HL-60 (cell line): ENCODE measurements around the gene LRPAP1.
"Not testable (repeated sequence)": the region's sequence is repeated elsewhere in the genome, so short reads cannot be mapped to it uniquely, and the experiment has no call there.

Source experiments
- DNase-seq, 2 experiments: peaks; one replicate each; pipeline ENCODE4 v3.0.0-alpha.2; 2010 to 2020; ENCODE audit warnings: low read depth in 1 of 2, low spot score in 1 of 2
- H3K27ac ChIP-seq: fragments of 250-450 bp; sonication (Bioruptor Pico); replicated peaks from 2 replicates; pipeline ENCODE4 v1.5.1; 2020; ENCODE audit warnings: mild to moderate bottlenecking, moderate library complexity
- H3K27me3 ChIP-seq: fragments of 250-450 bp; sonication (Bioruptor Pico); 2 replicates; pipeline ENCODE4 v1.5.1; 2021; ENCODE audit warnings: mild to moderate bottlenecking, moderate library complexity; ENCODE audit not compliant: insufficient read depth, poor library complexity, severe bottlenecking
- H3K4me3 ChIP-seq: replicated peaks from 2 replicates; pipeline ENCODE4 v1.5.1; 2011; ENCODE audit warnings: mild to moderate bottlenecking, control low read depth, low read length; ENCODE audit not compliant: insufficient read depth
- POLR2AphosphoS5 ChIP-seq: IDR thresholded peaks from 2 replicates; pipeline ENCODE4 v1.6.1; 2012; ENCODE audit warnings: low read depth
- REST ChIP-seq: IDR thresholded peaks from 2 replicates; pipeline ENCODE4 v1.6.1; 2012; ENCODE audit warnings: low read depth; ENCODE audit not compliant: insufficient replicate concordance
- SPI1 ChIP-seq: IDR thresholded peaks from 2 replicates; pipeline ENCODE4 v1.6.1; 2012; ENCODE audit warnings: low read depth, mild to moderate bottlenecking, borderline replicate concordance
- long read RNA-seq: library from polyadenylated mRNA; unstranded; transcript quantifications from one replicate; pipeline ENCODE4 v2.0.0, GENCODE V29; 2020

LRPAP1 gene
- long read RNA-seq, full-length matches to known transcripts = 1,970 of 2,017 reads
- long read RNA-seq, partial matches to known transcripts = 7 of 2,017 reads
- long read RNA-seq, other reads (novel, unspliced or antisense) = 40 of 2,017 reads

- peak within 1 kb of the TSS; percentile 67 for H3K27ac ChIP-seq
- TF ChIP-seq REST (peak; percentile 43), SPI1 (no peak), POLR2AphosphoS5 (peak; percentile 82; the same call in 1 of the 2 replicates)
Observed at GRCh38 chr4:3531879-3532750, at the start of gene LRPAP1. LRPAP1 (minus strand) TSS chr4:3532422; CDS start chr4:3532412, 10 bp downstream.

GRCh38 chr4:3581334-3582090 lies 49.3 kb upstream of the LRPAP1 start:
- H3K4me3 ChIP-seq, H3K27ac ChIP-seq, DNase-seq, H3K27me3 ChIP-seq: not testable (repeated sequence)

More at GRCh38 chr4:3531879-3532750, at the start of gene LRPAP1:
- H3K4me3 ChIP-seq = peak within 1 kb of the TSS; percentile 92
- H3K27me3 ChIP-seq = no peaks in the 10 kb centered on the region
- peak; percentile 79 to 87 for DNase-seq

- DNase-seq, H3K27ac ChIP-seq, H3K27me3 ChIP-seq, H3K4me3 ChIP-seq: not testable (repeated sequence)
Observed at GRCh38 chr4:3580859-3581258, 48.6 kb upstream of the LRPAP1 start.

GRCh38 chr4:3578527-3579144 lies 46.4 kb upstream of the LRPAP1 start:
- H3K27ac ChIP-seq, H3K27me3 ChIP-seq, H3K4me3 ChIP-seq, DNase-seq: not testable (repeated sequence)

GRCh38 chr4:3578052-3578451 lies 45.8 kb upstream of the LRPAP1 start:
- DNase-seq, H3K27me3 ChIP-seq, H3K27ac ChIP-seq, H3K4me3 ChIP-seq: not testable (repeated sequence)

- H3K27ac ChIP-seq, H3K4me3 ChIP-seq, H3K27me3 ChIP-seq, DNase-seq: not testable (repeated sequence)
Observed at GRCh38 chr4:3577208-3577892, 45.1 kb upstream of the LRPAP1 start.

GRCh38 chr4:3576533-3577207 lies 44.4 kb upstream of the LRPAP1 start:
- not testable (repeated sequence) for H3K27me3 ChIP-seq, DNase-seq, H3K4me3 ChIP-seq, H3K27ac ChIP-seq

- H3K27me3 ChIP-seq, H3K27ac ChIP-seq, DNase-seq, H3K4me3 ChIP-seq: not testable (repeated sequence)
Observed at GRCh38 chr4:3575426-3576369, 43.5 kb upstream of the LRPAP1 start.

GRCh38 chr4:3574865-3575264 lies 42.6 kb upstream of the LRPAP1 start:
- DNase-seq, H3K27ac ChIP-seq, H3K27me3 ChIP-seq, H3K4me3 ChIP-seq: not testable (repeated sequence)

GRCh38 chr4:3574346-3574745 lies 42.1 kb upstream of the LRPAP1 start:
- not testable (repeated sequence) for H3K4me3 ChIP-seq, DNase-seq, H3K27me3 ChIP-seq, H3K27ac ChIP-seq
